ENCODE data around the gene TCN2.

DNA sequence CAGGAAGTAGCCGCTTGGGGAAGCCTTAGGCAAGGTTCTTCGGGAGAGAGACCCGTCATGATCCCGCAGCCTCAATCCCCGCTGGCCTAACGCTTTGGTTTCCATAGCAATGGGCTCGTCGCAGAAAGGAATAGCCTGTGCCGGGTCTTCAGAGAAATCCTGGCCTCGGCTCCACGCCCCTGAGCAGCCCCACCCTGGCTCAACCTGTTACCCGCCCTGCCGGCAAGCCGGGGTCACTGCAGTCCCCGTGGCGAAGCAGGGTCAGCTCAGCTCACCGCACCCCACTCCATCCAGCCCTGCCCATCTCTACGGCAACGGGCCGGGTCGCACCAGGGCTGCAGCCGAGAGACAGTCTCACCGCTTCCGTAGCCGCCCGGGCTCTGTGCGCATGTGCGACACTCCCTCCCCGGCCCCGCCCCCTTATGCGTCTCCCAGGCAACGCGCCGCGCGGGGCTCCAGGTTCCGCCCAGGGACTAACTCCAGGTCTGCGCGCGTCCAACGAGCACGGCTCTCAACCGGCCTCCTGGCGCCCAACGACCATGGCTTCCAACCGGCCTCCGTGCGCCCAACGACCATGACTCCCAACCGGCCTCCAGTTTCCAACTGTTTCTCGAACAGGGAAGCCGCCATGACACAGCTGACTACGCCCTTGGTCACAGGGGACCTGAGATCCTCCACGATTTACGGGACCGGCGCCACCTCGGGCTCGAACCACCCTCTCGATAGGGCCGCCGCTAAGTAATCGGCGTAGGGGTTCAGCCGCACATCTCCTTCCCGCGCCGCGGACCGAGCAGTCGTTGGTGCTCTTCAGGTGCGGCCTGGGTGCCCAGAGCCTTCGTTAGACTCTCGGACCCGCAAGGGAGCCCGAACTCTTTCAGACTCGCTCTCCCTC, 60.8 kb downstream of the TCN2 start, which contains the start of gene DUSP18:
- TF ChIP-seq SALL2 (tag by site-specific recombination; IDR thresholded peaks at IDR 0.05; ENCODE audit: borderline replicate concordance) (no peak), ZBTB7A (tag by site-specific recombination; IDR thresholded peaks at IDR 0.05; ENCODE audit: low read depth) (no peak), GLIS1 (tag by site-specific recombination; IDR thresholded peaks at IDR 0.05) (peak; percentile 59), ZNF37A (tag by site-specific recombination; IDR thresholded peaks at IDR 0.05) (no peak), ZSCAN23 (tag by site-specific recombination; IDR thresholded peaks at IDR 0.05) (no peak), HOXA7 (CRISPR knock-in tag; IDR thresholded peaks at IDR 0.05; ENCODE audit: borderline replicate concordance) (no peak)
- TF ChIP-seq, protein P1, sequence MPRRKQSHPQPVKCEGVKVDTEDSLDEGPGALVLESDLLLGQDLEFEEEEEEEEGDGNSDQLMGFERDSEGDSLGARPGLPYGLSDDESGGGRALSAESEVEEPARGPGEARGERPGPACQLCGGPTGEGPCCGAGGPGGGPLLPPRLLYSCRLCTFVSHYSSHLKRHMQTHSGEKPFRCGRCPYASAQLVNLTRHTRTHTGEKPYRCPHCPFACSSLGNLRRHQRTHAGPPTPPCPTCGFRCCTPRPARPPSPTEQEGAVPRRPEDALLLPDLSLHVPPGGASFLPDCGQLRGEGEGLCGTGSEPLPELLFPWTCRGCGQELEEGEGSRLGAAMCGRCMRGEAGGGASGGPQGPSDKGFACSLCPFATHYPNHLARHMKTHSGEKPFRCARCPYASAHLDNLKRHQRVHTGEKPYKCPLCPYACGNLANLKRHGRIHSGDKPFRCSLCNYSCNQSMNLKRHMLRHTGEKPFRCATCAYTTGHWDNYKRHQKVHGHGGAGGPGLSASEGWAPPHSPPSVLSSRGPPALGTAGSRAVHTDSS (tag by site-specific recombination; IDR thresholded peaks at IDR 0.05): no peak
- TF ChIP-seq, protein P2, sequence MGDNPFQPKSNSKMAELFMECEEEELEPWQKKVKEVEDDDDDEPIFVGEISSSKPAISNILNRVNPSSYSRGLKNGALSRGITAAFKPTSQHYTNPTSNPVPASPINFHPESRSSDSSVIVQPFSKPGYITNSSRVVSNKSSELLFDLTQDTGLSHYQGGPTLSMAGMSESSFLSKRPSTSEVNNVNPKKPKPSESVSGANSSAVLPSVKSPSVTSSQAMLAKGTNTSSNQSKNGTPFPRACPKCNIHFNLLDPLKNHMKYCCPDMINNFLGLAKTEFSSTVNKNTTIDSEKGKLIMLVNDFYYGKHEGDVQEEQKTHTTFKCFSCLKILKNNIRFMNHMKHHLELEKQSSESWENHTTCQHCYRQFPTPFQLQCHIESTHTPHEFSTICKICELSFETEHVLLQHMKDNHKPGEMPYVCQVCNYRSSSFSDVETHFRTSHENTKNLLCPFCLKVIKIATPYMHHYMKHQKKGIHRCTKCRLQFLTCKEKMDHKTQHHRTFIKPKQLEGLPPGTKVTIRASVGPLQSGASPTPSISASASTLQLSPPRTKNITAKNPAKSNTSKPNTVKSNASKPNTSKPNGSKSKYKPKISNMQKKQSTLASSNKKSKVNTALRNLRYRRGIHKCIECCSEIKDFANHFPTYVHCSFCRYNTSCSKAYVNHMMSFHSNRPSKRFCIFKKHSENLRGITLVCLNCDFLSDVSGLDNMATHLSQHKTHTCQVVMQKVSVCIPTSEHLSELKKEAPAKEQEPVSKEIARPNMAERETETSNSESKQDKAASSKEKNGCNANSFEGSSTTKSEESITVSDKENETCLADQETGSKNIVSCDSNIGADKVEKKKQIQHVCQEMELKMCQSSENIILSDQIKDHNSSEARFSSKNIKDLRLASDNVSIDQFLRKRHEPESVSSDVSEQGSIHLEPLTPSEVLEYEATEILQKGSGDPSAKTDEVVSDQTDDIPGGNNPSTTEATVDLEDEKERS (tag by site-specific recombination; IDR thresholded peaks at IDR 0.05): no peak
- TF ChIP-seq, protein P3, sequence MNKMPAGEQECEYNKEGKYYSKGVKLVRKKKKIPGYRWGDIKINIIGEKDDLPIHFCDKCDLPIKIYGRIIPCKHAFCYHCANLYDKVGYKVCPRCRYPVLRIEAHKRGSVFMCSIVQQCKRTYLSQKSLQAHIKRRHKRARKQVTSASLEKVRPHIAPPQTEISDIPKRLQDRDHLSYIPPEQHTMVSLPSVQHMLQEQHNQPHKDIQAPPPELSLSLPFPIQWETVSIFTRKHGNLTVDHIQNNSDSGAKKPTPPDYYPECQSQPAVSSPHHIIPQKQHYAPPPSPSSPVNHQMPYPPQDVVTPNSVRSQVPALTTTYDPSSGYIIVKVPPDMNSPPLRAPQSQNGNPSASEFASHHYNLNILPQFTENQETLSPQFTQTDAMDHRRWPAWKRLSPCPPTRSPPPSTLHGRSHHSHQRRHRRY (tag by site-specific recombination; IDR thresholded peaks at IDR 0.05): no peak
